ENCODE measurements around the gene NGLY1. TPM values are rescaled to one million over a fixed set of nuclear protein-coding genes. Genes with fewer than 3 reads are reported as not detected.

The NGLY1 gene
- total and polyA plus RNA-seq, 7 donors: 37.2 to 78.4 (median 59.0) TPM

- ATAC-seq (no peak), DNase-seq (no peak)
- Histone ChIP-seq H3K27ac (no peak overlapping the region), H3K9me3 (no peaks in the 10 kb centered on the region), H3K27me3 (ENCODE audit: insufficient read depth in 3 of 3, low read length in 2 of 3) (no peaks in the 10 kb centered on the region), H3K4me1 (no peaks in the 10 kb centered on the region), H3K36me3 (ENCODE audit: insufficient read depth in 1 of 2, low read depth in 1 of 2) (no peaks in the 10 kb centered on the region), H3K4me3 (no peak overlapping the region)
- 90 to 92% (median 90%) methylated on average over 4 of the region's 4 CpGs for WGBS, 3 donors
- intact Hi-C loops (cut with DNase I): no loop called here
- no peak for TF ChIP-seq CTCF (IDR thresholded peaks at IDR 0.05)
Observed at GRCh38 chr3:25818335-25818734, 35.1 kb upstream of the NGLY1 start.

GRCh38 chr3:25817638-25818037, 34.4 kb upstream of the NGLY1 start:
- 35 to 92% (median 42%) methylated on average over 1 of the region's 1 CpG for WGBS, 3 donors
- Histone ChIP-seq H3K4me1 (no peaks in the 10 kb centered on the region), H3K9me3 (no peaks in the 10 kb centered on the region), H3K27me3 (ENCODE audit: insufficient read depth in 3 of 3, low read length in 2 of 3) (no peaks in the 10 kb centered on the region), H3K36me3 (ENCODE audit: insufficient read depth in 1 of 2, low read depth in 1 of 2) (no peaks in the 10 kb centered on the region), H3K27ac (no peak overlapping the region), H3K4me3 (no peak overlapping the region)
- TF ChIP-seq CTCF (IDR thresholded peaks at IDR 0.05): no peak
- DNase-seq (no peak), ATAC-seq (no peak)
- intact Hi-C loops (cut with DNase I): no loop called here

- Histone ChIP-seq H3K27me3 (ENCODE audit: insufficient read depth in 3 of 3, low read length in 2 of 3) (no peaks in the 10 kb centered on the region), H3K4me3 (no peak overlapping the region), H3K36me3 (ENCODE audit: insufficient read depth in 1 of 2, low read depth in 1 of 2) (no peaks in the 10 kb centered on the region), H3K9me3 (no peaks in the 10 kb centered on the region), H3K27ac (no peak overlapping the region), H3K4me1 (no peaks in the 10 kb centered on the region)
- intact Hi-C loops (cut with DNase I): no loop called here
- ATAC-seq (no peak), DNase-seq (no peak)
- WGBS, 3 donors: 63 to 82% (median 68%) methylated on average over 1 of the region's 1 CpG
- TF ChIP-seq CTCF (IDR thresholded peaks at IDR 0.05): no peak
Observed at GRCh38 chr3:25817107-25817506, 33.9 kb upstream of the NGLY1 start.

GRCh38 chr3:25812644-25813043, 29.4 kb upstream of the NGLY1 start:
- no peak for DNase-seq

More at GRCh38 chr3:25812644-25813043, 29.4 kb upstream of the NGLY1 start:
- intact Hi-C loops (cut with DNase I): no loop called here
- Histone ChIP-seq H3K9me3 (no peaks in the 10 kb centered on the region), H3K4me1 (no peaks in the 10 kb centered on the region), H3K4me3 (no peak overlapping the region), H3K27me3 (ENCODE audit: insufficient read depth in 3 of 3, low read length in 2 of 3) (no peaks in the 10 kb centered on the region), H3K36me3 (ENCODE audit: insufficient read depth in 1 of 2, low read depth in 1 of 2) (no peaks in the 10 kb centered on the region), H3K27ac (no peak overlapping the region)
- TF ChIP-seq CTCF (IDR thresholded peaks at IDR 0.05): no peak
- ATAC-seq: no peak
- WGBS, 3 donors: 85 to 95% (median 87%) methylated on average over 4 of the region's 4 CpGs

Data from psoas muscle (tissue), 8 donors.